ENCODE measurements around the gene BANP.

The BANP gene

GRCh38 chr16:87949071-87949744, 2.0 kb upstream of the BANP start:
- DNase-seq (ENCODE audit: low read depth): no peak

- DNase-seq (ENCODE audit: low read depth): no peak
Measured at GRCh38 chr16:87951552-87952538, 611 bp downstream of the BANP start.

- DNase-seq (ENCODE audit: low read depth): no peak
Measured at GRCh38 chr16:87952751-87953150, 1.5 kb downstream of the BANP start.

GRCh38 chr16:87953308-87954215, 2.3 kb downstream of the BANP start:
- no peak for DNase-seq (ENCODE audit: low read depth)

GRCh38 chr16:87954361-87954760, 3.1 kb downstream of the BANP start:
- no peak for DNase-seq (ENCODE audit: low read depth)

GRCh38 chr16:87954826-87955225, 3.6 kb downstream of the BANP start:
- DNase-seq (ENCODE audit: low read depth): no peak

GRCh38 chr16:87955302-87956097, 4.3 kb downstream of the BANP start:
- no peak for DNase-seq (ENCODE audit: low read depth)

GRCh38 chr16:87956098-87956364, 4.8 kb downstream of the BANP start:
- DNase-seq (ENCODE audit: low read depth): no peak

- DNase-seq (ENCODE audit: low read depth): peak; percentile 47
Measured at GRCh38 chr16:87956365-87957231, 5.4 kb downstream of the BANP start.

GRCh38 chr16:87957296-87958094, 6.3 kb downstream of the BANP start:
- no peak for DNase-seq (ENCODE audit: low read depth)

GRCh38 chr16:87958632-87959031, 7.4 kb downstream of the BANP start:
- DNase-seq (ENCODE audit: low read depth): no peak

- no peak for DNase-seq (ENCODE audit: low read depth)
Measured at GRCh38 chr16:87959391-87959990, 8.3 kb downstream of the BANP start.

GRCh38 chr16:87960296-87960695, 9.1 kb downstream of the BANP start:
- no peak for DNase-seq (ENCODE audit: low read depth)

- DNase-seq (ENCODE audit: low read depth): peak; percentile 44
Measured at GRCh38 chr16:87960852-87961251, 9.6 kb downstream of the BANP start.

GRCh38 chr16:87961623-87962022, 10.4 kb downstream of the BANP start:
- no peak for DNase-seq (ENCODE audit: low read depth)

- peak; percentile 75 for DNase-seq (ENCODE audit: low read depth)
Measured at GRCh38 chr16:87963400-87963799, 12.2 kb downstream of the BANP start.

- no peak for DNase-seq (ENCODE audit: low read depth)
Measured at GRCh38 chr16:87964049-87964659, 12.9 kb downstream of the BANP start.

GRCh38 chr16:87965417-87965816, 14.2 kb downstream of the BANP start:
- no peak for DNase-seq (ENCODE audit: low read depth)

All from fibroblast of gingiva (primary cell).